ENCODE data around the gene LURAP1L.

LURAP1L gene

GRCh38 chr9:12813960-12814876 lies 39.4 kb downstream of the LURAP1L start:
- DNase-seq: no peak

- no peak for DNase-seq
Observed at GRCh38 chr9:12814877-12815237, 40.0 kb downstream of the LURAP1L start.

- DNase-seq: no peak
Observed at GRCh38 chr9:12815888-12816287, 41.1 kb downstream of the LURAP1L start.

- no peak for DNase-seq
Observed at GRCh38 chr9:12816656-12817101, 41.9 kb downstream of the LURAP1L start.

GRCh38 chr9:12817702-12818101 lies 42.9 kb downstream of the LURAP1L start:
- no peak for DNase-seq

- no peak for DNase-seq
Observed at GRCh38 chr9:12818431-12819000, 43.7 kb downstream of the LURAP1L start.

- DNase-seq: no peak
Observed at GRCh38 chr9:12819436-12820185, 44.8 kb downstream of the LURAP1L start.

GRCh38 chr9:12822111-12822510 lies 47.3 kb downstream of the LURAP1L start:
- DNase-seq: no peak

- DNase-seq: no peak
Observed at GRCh38 chr9:12826924-12827565, 52.2 kb downstream of the LURAP1L start.

GRCh38 chr9:12833701-12834100 lies 58.9 kb downstream of the LURAP1L start:
- DNase-seq: no peak

- no peak for DNase-seq
Observed at GRCh38 chr9:12838546-12838945, 63.7 kb downstream of the LURAP1L start.

GRCh38 chr9:12843735-12844134 lies 68.9 kb downstream of the LURAP1L start:
- DNase-seq: no peak

GRCh38 chr9:12846035-12846434 lies 71.2 kb downstream of the LURAP1L start:
- DNase-seq: no peak

GRCh38 chr9:12847561-12847960 lies 72.7 kb downstream of the LURAP1L start:
- no peak for DNase-seq

- no peak for DNase-seq
Observed at GRCh38 chr9:12849486-12850003, 74.7 kb downstream of the LURAP1L start.

GRCh38 chr9:12851341-12852090 lies 76.7 kb downstream of the LURAP1L start:
- no peak for DNase-seq

- no peak for DNase-seq
Observed at GRCh38 chr9:12853051-12853450, 78.2 kb downstream of the LURAP1L start.

GRCh38 chr9:12854221-12854620 lies 79.4 kb downstream of the LURAP1L start:
- no peak for DNase-seq

- DNase-seq: no peak
Observed at GRCh38 chr9:12855066-12855465, 80.2 kb downstream of the LURAP1L start.

GRCh38 chr9:12856603-12857002 lies 81.8 kb downstream of the LURAP1L start:
- no peak for DNase-seq

GRCh38 chr9:12859704-12860251 lies 85.0 kb downstream of the LURAP1L start:
- no peak for DNase-seq

GRCh38 chr9:12860998-12861397 lies 86.2 kb downstream of the LURAP1L start:
- no peak for DNase-seq
